Mucosa of descending colon (tissue), 3 donors: Measurements from ENCODE around the gene UTS2R. TPM values are rescaled to one million over a fixed set of nuclear protein-coding genes. Genes with fewer than 3 reads are reported as not detected.
A peak's percentile ranks its signal among the peaks of the same experiment; 100 is the strongest.

Experiments used
- ATAC-seq: fragments of 200-7000 bp; cut with Tn5 transposase; one replicate; pipeline ENCODE4 v1.9.1; 2020; ENCODE audit warnings: mild to moderate bottlenecking, moderate library complexity
- DNase-seq, 3 donors: peaks; one replicate each; pipeline ENCODE4 v3.0.0-alpha.2; 2020
- H3K36me3 ChIP-seq: fragments of 200-600 bp; one replicate; pipeline ENCODE4 v1.8.0; 2021; ENCODE audit warnings: low read depth, mild to moderate bottlenecking
- H3K4me1 ChIP-seq: fragments of 200-600 bp; one replicate; pipeline ENCODE4 v1.8.0; 2021; ENCODE audit warnings: low read depth, mild to moderate bottlenecking
- H3K4me3 ChIP-seq: fragments of 200-600 bp; one replicate; pipeline ENCODE4 v1.8.0; 2021; ENCODE audit warnings: mild to moderate bottlenecking
- H3K9me3 ChIP-seq: fragments of 200-600 bp; one replicate; pipeline ENCODE4 v1.8.0; 2021; ENCODE audit warnings: mild to moderate bottlenecking
- intact Hi-C, 2 donors: fragments of 100-400 bp; cut with DNase I in 1 of 2; cut with micrococcal nuclease in 1 of 2; formaldehyde crosslinking; loops; one replicate each; pipeline versions ENCODE4 v1.11.0 to v1.11.1; 2022; cut with DNase I, micrococcal nuclease
- total RNA-seq, 3 donors: library from RNA; stranded (reverse); fragmentation: NEBNext Ultra II Directional in 2 of 3; extraction: Animal tissue kit (Norgen Biotek cat#: 25700) in 2 of 3; gene quantifications; one replicate each; pipeline versions ENCODE4 v1.2.1 to v1.2.4, GENCODE V29; 2021 to 2023
- TF ChIP-seq, protein P1 (sequence below): fragments of 200-600 bp; IDR thresholded peaks from one replicate; pipeline ENCODE4 v1.8.0; 2022; ENCODE audit warnings: antibody characterized with exemption, mild to moderate bottlenecking
- donor health status: DM: no; HTN: no; CAD: no; lungs with moderate emphysema.
- donor health status: DM: no; HTN: no; CAD: no.
- donor health status: DM: no; HTN: yes; CAD: no.

Gene UTS2R
- total RNA-seq, 3 donors from 2014 or later = not detected

- no peak overlapping the region for H3K4me3 ChIP-seq
- no peaks in the 10 kb centered on the region for H3K9me3 ChIP-seq
- TF ChIP-seq, protein P1, sequence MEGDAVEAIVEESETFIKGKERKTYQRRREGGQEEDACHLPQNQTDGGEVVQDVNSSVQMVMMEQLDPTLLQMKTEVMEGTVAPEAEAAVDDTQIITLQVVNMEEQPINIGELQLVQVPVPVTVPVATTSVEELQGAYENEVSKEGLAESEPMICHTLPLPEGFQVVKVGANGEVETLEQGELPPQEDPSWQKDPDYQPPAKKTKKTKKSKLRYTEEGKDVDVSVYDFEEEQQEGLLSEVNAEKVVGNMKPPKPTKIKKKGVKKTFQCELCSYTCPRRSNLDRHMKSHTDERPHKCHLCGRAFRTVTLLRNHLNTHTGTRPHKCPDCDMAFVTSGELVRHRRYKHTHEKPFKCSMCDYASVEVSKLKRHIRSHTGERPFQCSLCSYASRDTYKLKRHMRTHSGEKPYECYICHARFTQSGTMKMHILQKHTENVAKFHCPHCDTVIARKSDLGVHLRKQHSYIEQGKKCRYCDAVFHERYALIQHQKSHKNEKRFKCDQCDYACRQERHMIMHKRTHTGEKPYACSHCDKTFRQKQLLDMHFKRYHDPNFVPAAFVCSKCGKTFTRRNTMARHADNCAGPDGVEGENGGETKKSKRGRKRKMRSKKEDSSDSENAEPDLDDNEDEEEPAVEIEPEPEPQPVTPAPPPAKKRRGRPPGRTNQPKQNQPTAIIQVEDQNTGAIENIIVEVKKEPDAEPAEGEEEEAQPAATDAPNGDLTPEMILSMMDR = no peak
- DNase-seq = peak in 2 of 3 donors; percentile 45 to 57
- intact Hi-C loops = no loop called here
- H3K4me1 ChIP-seq = no peaks in the 10 kb centered on the region
- no peaks in the 10 kb centered on the region for H3K36me3 ChIP-seq
- ATAC-seq = peak; percentile 40
Measured at GRCh38 chr17:82397449-82398335, 26.1 kb downstream of the UTS2R start.

DNA sequence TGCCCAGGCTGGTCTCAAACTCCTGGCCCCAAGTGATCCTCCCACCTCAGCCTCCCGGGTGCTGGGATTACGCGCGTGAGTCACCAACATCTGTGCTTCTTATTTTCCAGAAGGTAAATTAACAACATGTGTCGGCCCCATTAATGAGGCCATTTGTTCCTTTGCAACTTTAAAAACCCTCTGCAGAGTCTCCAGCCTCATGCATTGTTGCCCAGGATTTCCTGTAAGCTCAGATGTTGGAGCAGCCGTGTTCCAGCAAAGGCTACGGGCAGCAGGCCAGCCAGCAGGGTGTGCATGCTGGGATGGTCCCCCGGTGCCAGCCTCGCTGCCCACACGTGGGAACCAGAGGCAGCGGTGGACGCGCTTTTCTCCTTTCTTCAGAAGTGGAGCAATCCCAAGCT is 27.5 kb downstream of the UTS2R start:
- ATAC-seq = no peak
- Histone ChIP-seq H3K4me3 (no peak overlapping the region), H3K9me3 (no peaks in the 10 kb centered on the region), H3K4me1 (no peaks in the 10 kb centered on the region), H3K36me3 (no peaks in the 10 kb centered on the region)
- intact Hi-C loops = no loop called here
- no peak for DNase-seq
- TF ChIP-seq, protein P1 = no peak

GRCh38 chr17:82399601-82400101 is 28.1 kb downstream of the UTS2R start:
- H3K4me3 ChIP-seq = no peak overlapping the region
- ATAC-seq (no peak), DNase-seq (no peak)
- H3K4me1 ChIP-seq = no peaks in the 10 kb centered on the region
- H3K9me3 ChIP-seq = no peaks in the 10 kb centered on the region
- TF ChIP-seq, protein P1 = no peak
- H3K36me3 ChIP-seq = no peaks in the 10 kb centered on the region
- intact Hi-C loops = no loop called here

DNA sequence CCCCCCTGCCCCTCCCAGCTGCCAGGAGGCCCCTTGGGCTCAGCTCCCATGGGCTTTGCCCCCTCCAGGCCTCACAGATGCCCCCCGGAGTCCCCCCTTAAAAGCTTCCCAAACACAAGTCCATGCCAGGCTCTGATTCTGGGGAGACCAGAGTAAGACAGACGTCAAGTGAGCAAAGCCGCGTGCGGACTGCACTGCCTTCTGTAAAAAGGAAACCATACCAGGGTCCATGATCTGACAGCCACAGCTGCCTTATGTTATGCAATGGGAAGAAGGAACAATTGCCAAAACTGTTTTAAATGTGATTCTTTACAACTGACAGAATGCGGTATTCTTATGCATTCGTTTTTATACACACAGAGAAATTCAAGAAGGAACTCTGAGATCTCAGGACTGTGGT is 28.6 kb downstream of the UTS2R start:
- no peak overlapping the region for H3K4me3 ChIP-seq
- intact Hi-C loops = no loop called here
- no peaks in the 10 kb centered on the region for H3K36me3 ChIP-seq
- ATAC-seq (peak; percentile 21), DNase-seq (no peak)
- H3K9me3 ChIP-seq = no peaks in the 10 kb centered on the region
- TF ChIP-seq, protein P1 = no peak
- no peaks in the 10 kb centered on the region for H3K4me1 ChIP-seq

DNA sequence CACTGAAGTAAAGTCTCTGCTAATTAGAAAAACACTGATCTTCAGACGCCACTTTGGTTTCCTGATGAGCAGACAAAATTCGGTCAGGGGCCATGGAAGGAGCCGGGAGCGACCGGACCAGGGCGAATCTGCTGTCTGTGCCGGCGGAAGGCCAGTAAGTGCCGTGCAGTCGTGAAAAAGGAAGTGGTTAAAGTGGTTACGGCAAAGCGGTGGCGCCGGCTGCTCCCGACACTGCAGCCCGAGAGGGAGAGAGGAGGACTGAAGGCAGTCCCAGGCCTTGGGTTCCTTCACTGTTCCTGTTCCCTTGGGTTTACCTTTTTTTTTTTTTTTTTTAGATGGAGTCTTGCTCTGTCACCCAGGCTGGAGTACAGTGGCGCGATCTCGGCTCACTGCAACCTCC is 29.3 kb downstream of the UTS2R start:
- ATAC-seq = peak; percentile 68

More for the DNA sequence above, 29.3 kb downstream of the UTS2R start:
- intact Hi-C loops = no loop called here
- H3K9me3 ChIP-seq = no peaks in the 10 kb centered on the region
- no peak overlapping the region for H3K4me3 ChIP-seq
- no peaks in the 10 kb centered on the region for H3K36me3 ChIP-seq
- TF ChIP-seq, protein P1 = no peak
- DNase-seq = peak; percentile 51 to 74 (median 56)
- no peaks in the 10 kb centered on the region for H3K4me1 ChIP-seq
